Astrocyte of the spinal cord (primary cell): ENCODE measurements around the gene TP53I13.

Experiments used
- DNase-seq: peaks from one replicate; pipeline ENCODE4 v3.0.0; 2011; ENCODE audit warnings: low read depth, low spot score
- H3K4me3 ChIP-seq: 2 replicates; pipeline ENCODE4 v1.5.1; 2011; ENCODE audit warnings: low read depth, mild to moderate bottlenecking, low read length, moderate library complexity
- CTCF ChIP-seq: IDR thresholded peaks from 2 replicates; pipeline ENCODE4 v1.5.1; 2012; ENCODE audit warnings: low read depth, mild to moderate bottlenecking, low read length, inconsistent platforms
- in situ Hi-C: cut with HindIII; loops from 2 replicates; pipeline ENCODE4 v1.10.0; 2017; ENCODE audit warnings: low sequenced_read_pairs

The TP53I13 gene

GRCh38 chr17:29566473-29567303 is 1.8 kb upstream of the TP53I13 start, which contains the start of gene ABHD15:
Gene ABHD15, minus strand, starts transcription at chr17:29567037. Its CDS starts 71 bp downstream, at chr17:29566966.
- DNase-seq: peak; percentile 62
- peak within 1 kb of the TSS; percentile 74 for H3K4me3 ChIP-seq
- in situ Hi-C loops: no loop called here
- TF ChIP-seq CTCF: no peak

- in situ Hi-C loops: no loop called here
- TF ChIP-seq CTCF: no peak
Observed at GRCh38 chr17:29567304-29567553, 1.3 kb upstream of the TP53I13 start.

GRCh38 chr17:29567554-29568330 is 759 bp upstream of the TP53I13 start:
- DNase-seq: peak; percentile 44
- in situ Hi-C loops: no loop called here
- peak; percentile 17 for TF ChIP-seq CTCF
- peak overlapping the region; percentile 74 for H3K4me3 ChIP-seq

More at GRCh38 chr17:29567304-29567553, 1.3 kb upstream of the TP53I13 start:
- H3K4me3 ChIP-seq: peak overlapping the region; percentile 74
- no peak for DNase-seq

GRCh38 chr17:29569245-29569950 is 897 bp downstream of the TP53I13 start:
- no peak for DNase-seq
- H3K4me3 ChIP-seq: peak overlapping the region; percentile 74
- in situ Hi-C loops: no loop called here
- no peak for TF ChIP-seq CTCF

GRCh38 chr17:29570521-29570920 is 2.0 kb downstream of the TP53I13 start:
- no peak for DNase-seq
- in situ Hi-C loops: no loop called here
- H3K4me3 ChIP-seq: no peak overlapping the region
- TF ChIP-seq CTCF: no peak

GRCh38 chr17:29571486-29571882 is 3.0 kb downstream of the TP53I13 start:
- DNase-seq: no peak
- in situ Hi-C loops: no loop called here
- TF ChIP-seq CTCF: no peak
- H3K4me3 ChIP-seq: no peak overlapping the region
